ENCODE data around the gene GLI1.

GLI1 gene

DNA sequence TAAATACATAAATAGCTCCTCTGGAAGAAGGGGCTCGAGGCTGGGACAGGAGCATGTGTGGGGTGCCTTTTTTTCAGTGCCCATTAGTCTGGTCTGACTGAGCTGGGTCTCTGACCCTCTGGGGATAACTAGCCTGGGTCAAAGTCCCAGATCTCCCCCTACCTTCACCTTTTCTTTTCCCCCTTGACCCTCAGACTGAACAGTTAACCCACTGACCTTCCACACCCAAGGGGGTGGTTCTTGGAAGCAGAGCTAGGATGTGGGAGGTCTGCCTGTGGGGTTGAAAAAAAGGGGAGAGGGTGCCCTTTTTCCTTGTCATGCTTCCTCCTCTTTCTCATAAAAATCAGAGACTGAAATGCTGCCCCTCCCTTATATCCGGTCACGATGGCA, 925 bp upstream of the GLI1 start:
- TF ChIP-seq JUND (IDR thresholded peaks at IDR 0.05; ENCODE audit: low read depth) = no peak
- in situ Hi-C loops (cut with HindIII; ENCODE audit: low pct_unique_long_range_greater_than_20kb, low sequenced_read_pairs) = no loop called here
- no peak for DNase-seq (ENCODE audit: low read depth in 1 of 2, low spot score in 1 of 2)

DNA sequence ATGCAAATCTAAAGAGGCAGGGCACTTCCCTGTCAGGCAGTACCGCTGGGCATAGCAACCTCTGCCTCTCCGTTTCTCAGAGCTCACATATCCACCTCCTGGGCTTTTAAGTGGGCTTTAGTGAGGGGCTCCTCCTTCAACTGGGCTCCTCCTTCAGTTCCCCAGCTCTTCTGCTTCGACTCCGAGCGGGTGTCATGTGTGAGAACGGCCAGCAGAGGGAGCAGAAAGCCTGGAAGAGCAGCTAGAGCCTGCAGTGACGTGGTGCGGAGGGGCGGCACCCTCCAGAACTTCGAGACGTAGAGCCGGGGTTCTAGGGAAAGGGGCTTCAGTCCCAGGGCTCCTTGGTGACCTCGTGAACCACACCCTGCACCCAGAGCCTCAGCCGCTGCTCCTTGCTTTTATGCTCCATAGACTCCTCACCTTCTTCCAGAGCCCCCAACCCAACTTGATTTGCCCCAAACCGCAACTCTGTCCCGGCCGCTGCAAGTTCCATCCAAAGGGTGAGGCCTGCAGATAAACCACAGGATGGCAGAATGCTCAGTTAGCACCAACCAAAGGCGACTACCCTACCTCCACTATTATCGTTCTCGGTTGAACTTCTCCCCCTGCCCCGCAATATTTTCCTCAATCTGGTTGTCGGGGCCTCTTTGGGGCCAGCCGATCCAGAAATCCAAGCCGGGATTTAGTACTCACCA, 383 bp upstream of the GLI1 start:
- in situ Hi-C loops (cut with HindIII; ENCODE audit: low pct_unique_long_range_greater_than_20kb, low sequenced_read_pairs) = no loop called here
- TF ChIP-seq JUND (IDR thresholded peaks at IDR 0.05; ENCODE audit: low read depth) = no peak
- peak; percentile 89 to 96 for DNase-seq (ENCODE audit: low read depth in 1 of 2, low spot score in 1 of 2)

DNA sequence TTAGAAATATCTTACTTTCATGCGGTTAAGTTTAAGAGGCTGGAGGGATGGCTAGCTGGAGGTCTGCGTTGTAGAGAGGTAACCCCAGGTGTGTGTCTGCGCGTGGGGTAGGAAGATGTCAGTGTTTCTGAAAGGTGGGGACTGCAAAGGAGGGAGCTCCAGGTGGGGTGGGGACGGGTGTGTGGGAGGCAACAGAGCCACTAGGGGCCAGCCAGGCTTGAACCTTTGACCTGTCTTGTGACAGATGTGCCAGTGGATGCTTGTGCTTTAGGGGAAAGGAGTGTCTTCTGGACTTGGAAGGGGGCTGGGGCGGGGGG, 841 bp downstream of the GLI1 start:
- DNase-seq (ENCODE audit: low read depth in 1 of 2, low spot score in 1 of 2) = no peak
- TF ChIP-seq JUND (IDR thresholded peaks at IDR 0.05; ENCODE audit: low read depth) = no peak
- in situ Hi-C loops (cut with HindIII; ENCODE audit: low pct_unique_long_range_greater_than_20kb, low sequenced_read_pairs) = no loop called here

DNA sequence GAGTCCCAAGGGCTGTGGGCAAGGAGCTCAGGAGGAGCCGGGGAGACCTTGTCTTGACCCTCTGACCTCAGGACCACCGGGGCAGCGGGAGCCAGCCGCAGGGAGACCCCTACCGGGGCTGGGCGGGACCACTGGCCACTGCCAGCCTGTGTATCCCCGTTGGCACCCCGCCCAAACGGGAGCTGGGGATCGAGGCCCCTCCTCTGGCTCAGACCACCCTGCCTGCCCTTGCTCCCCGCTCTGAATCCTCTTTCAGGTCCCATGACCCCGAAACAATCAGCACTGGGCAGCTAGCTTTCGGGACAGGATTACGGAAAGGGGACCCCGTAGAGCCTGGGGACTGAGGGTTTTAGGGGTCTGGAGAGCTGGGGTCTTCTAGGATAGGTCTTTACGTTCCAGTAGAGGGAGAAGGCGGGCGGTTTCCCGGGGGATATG, 1.3 kb downstream of the GLI1 start:
- no peak for TF ChIP-seq JUND (IDR thresholded peaks at IDR 0.05; ENCODE audit: low read depth)
- DNase-seq (ENCODE audit: low read depth in 1 of 2, low spot score in 1 of 2) = no peak
- in situ Hi-C loops (cut with HindIII; ENCODE audit: low pct_unique_long_range_greater_than_20kb, low sequenced_read_pairs) = no loop called here

DNA sequence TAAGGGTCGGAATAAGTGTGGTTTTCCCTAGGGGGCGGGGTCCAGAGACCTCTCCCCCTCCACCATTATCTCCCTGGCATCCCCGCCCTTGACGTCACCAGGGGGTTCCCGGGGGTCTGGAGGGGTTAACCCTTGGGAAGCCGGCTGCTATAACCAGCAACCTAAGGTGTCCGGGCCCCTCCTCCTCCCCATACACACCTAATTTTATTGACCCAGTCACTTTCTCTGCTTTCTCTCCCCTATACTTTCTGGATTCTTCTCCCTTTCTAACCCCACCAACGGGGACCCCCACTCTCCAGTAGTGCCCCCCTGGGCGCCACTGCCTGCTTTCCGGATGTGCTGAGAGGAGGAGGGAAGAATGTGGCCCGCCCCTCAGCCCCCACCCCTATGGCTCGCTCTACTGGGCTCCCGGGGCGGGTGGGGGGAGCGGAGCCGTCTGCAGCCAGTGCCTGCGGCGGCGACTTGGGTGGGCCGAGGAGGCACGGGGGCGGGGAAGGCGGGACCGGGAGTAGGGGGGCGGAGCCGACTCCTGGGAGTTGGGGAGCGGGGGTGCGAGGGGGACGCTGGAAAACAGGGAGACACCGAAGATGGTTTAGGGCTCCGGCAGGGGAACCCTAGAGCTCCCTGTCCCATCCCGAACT, 1.8 kb downstream of the GLI1 start:
- in situ Hi-C loops (cut with HindIII; ENCODE audit: low pct_unique_long_range_greater_than_20kb, low sequenced_read_pairs) = no loop called here
- no peak for TF ChIP-seq JUND (IDR thresholded peaks at IDR 0.05; ENCODE audit: low read depth)
- DNase-seq (ENCODE audit: low read depth in 1 of 2, low spot score in 1 of 2) = peak in 1 of 2 experiments; percentile 41

DNA sequence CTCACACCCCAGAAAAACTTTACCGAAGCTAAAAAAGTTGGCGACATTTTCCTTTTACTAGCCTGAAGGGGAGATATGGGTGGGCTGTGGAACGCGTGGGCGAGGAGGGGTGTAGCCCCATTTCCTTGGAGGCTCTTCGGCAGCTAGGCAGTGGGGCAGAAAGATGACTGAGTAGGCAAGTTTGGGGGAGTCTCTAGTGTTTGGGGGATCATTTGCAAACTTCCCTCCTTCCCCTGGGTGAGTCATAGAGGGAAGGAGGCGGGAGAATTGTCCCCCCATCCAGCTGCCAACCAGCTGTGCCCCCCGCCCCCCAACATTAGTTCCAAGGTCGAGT, 2.3 kb downstream of the GLI1 start:
- in situ Hi-C loops (cut with HindIII; ENCODE audit: low pct_unique_long_range_greater_than_20kb, low sequenced_read_pairs) = no loop called here
- no peak for TF ChIP-seq JUND (IDR thresholded peaks at IDR 0.05; ENCODE audit: low read depth)
- no peak for DNase-seq (ENCODE audit: low read depth in 1 of 2, low spot score in 1 of 2)

DNA sequence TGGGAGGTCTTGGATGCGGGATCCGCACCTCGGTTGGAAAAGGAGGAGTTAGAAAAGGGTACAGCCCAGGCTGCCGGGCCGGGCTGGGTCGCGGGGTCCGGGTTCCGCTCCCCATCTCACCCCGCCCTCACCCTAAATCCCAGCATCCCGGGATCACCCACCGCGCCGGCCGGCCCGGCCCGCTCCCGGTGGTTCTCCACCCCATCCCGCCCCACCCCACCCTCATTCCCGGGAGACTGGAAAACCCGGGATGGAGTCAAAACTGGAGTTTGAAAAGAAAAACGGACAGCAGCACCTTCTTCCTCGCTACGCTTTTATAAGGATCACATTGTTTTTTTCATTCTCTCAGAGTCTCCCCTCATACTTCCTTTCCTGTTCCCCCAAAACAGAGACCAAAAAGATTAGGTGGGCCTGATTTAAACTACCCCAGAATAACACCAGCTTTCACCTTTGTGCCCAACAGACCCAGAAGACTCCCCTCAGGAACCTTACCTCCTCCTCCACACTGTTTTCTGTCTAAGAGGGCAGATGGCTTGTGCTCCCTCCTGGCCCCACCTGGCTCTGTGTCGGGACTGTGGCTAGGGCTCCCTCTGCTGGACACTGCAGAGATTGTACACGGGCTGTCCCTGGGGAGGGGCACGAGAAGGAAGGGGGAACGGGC, 2.8 kb downstream of the GLI1 start:
- no peak for TF ChIP-seq JUND (IDR thresholded peaks at IDR 0.05; ENCODE audit: low read depth)
- in situ Hi-C loops (cut with HindIII; ENCODE audit: low pct_unique_long_range_greater_than_20kb, low sequenced_read_pairs) = no loop called here
- peak; percentile 93 to 98 for DNase-seq (ENCODE audit: low read depth in 1 of 2, low spot score in 1 of 2)

DNA sequence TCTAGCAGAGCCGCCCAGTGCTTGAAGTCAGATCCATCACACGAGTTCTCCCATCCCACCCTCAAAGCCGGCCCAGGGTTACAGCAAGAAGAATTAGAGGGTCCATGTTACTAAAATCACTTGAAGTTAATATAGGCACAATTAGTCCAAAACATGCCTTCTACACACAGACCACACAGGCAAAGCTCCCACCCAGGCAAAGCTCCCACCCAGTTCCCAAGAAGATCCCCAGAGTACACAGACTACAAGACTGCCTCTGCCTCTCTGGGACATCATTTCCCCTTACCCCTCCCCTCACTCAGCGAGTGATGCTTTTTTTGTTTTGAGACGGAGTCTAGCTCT, 3.3 kb downstream of the GLI1 start:
- no peak for DNase-seq (ENCODE audit: low read depth in 1 of 2, low spot score in 1 of 2)
- TF ChIP-seq JUND (IDR thresholded peaks at IDR 0.05; ENCODE audit: low read depth) = no peak
- in situ Hi-C loops (cut with HindIII; ENCODE audit: low pct_unique_long_range_greater_than_20kb, low sequenced_read_pairs) = no loop called here

DNA sequence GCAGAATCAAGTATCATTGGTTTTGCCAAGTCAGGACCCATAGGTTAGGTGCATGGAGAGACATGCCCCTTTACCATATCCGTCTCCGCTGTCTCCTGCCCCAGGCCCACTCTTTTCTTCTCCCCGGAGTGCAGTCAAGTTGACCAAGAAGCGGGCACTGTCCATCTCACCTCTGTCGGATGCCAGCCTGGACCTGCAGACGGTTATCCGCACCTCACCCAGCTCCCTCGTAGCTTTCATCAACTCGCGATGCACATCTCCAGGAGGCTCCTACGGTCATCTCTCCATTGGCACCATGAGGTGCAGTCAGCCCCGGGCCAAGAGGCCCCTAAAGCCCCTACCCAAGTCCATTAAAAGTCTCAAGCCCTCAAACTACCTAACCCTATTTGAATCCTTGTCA, 5.0 kb downstream of the GLI1 start:
- in situ Hi-C loops (cut with HindIII; ENCODE audit: low pct_unique_long_range_greater_than_20kb, low sequenced_read_pairs) = no loop called here
- TF ChIP-seq JUND (IDR thresholded peaks at IDR 0.05; ENCODE audit: low read depth) = no peak
- no peak for DNase-seq (ENCODE audit: low read depth in 1 of 2, low spot score in 1 of 2)

DNA sequence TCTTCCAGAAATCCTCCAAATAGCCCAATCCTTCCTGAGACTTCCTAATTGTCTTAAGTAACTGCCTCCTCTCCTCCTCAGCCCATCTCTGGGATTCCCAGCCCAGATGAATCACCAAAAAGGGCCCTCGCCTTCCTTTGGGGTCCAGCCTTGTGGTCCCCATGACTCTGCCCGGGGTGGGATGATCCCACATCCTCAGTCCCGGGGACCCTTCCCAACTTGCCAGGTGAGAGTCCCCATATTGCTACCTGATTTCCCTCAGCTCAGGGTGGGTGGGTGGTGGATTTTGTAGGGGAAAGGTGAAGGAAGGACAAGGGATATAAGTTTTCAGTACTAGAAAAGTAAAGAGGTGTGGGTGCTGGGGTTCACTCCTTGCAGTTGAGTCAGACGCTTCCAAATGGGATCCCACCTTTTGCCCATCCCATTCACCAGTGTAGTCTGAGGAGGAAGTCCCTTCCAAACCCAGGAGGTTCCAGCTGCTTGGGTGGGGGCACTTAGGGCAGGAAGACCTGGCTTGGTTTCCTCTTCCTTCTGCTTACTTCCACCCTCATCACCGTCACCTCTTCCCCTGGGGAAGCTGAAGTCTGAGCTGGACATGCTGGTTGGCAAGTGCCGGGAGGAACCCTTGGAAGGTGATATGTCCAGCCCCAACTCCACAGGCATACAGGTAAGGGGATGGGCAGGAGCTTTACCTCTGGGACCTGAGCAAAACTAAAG, 5.6 kb downstream of the GLI1 start:
- TF ChIP-seq JUND (IDR thresholded peaks at IDR 0.05; ENCODE audit: low read depth) = no peak

DNA sequence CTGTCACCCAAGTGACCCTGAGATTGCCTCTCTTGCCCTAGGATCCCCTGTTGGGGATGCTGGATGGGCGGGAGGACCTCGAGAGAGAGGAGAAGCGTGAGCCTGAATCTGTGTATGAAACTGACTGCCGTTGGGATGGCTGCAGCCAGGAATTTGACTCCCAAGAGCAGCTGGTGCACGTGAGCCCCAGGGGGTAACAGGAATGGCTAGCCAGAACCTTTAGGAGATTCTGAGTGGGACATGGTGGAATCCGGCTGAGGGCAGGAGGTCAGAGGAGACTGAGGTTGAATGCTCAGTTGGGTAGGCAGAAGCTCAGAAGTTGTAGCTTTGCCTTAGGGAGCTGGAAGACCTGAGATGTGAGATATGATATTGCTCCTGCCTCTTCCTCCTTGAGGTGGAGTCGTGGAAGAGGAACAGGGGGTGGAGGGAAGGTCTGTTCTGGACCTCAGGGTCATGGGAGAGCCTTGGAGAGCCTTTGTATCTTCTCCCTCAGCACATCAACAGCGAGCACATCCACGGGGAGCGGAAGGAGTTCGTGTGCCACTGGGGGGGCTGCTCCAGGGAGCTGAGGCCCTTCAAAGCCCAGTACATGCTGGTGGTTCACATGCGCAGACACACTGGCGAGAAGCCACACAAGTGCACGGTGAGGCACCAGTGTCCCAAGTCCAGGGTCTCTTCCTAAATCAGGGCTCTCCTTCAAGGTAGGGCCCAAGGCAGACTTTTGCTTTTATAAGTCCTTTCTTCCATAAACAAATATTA, 6.3 kb downstream of the GLI1 start:
- no peak for DNase-seq (ENCODE audit: low read depth in 1 of 2, low spot score in 1 of 2)
- in situ Hi-C loops (cut with HindIII; ENCODE audit: low pct_unique_long_range_greater_than_20kb, low sequenced_read_pairs) = no loop called here
- no peak for TF ChIP-seq JUND (IDR thresholded peaks at IDR 0.05; ENCODE audit: low read depth)

More for the DNA sequence above, 5.6 kb downstream of the GLI1 start:
- no peak for DNase-seq (ENCODE audit: low read depth in 1 of 2, low spot score in 1 of 2)
- in situ Hi-C loops (cut with HindIII; ENCODE audit: low pct_unique_long_range_greater_than_20kb, low sequenced_read_pairs) = no loop called here

DNA sequence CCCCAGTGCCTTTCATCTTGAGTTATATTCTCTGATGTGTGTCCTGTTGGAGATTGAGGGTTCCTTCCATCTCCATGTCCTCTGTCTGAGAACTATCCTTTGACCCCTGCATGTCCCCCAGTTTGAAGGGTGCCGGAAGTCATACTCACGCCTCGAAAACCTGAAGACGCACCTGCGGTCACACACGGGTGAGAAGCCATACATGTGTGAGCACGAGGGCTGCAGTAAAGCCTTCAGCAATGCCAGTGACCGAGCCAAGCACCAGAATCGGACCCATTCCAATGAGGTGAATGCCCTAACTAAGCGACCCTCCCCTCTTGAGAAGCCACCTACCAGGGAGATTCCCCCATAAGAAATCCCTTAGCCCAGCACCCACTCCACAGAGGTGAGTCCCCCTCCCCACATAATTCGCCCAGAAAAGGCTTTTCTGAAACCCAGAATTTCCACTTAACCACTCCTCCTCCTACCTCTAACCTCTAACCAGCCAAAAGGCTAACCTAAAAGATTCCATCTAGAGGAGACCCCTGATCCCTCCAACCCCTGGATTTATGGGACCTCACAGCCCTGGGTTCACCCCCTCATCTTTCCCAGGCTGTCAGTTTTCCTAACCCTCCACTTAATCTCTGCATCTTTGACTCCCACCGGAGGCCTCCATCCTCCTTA, 7.8 kb downstream of the GLI1 start:
- in situ Hi-C loops (cut with HindIII; ENCODE audit: low pct_unique_long_range_greater_than_20kb, low sequenced_read_pairs) = no loop called here
- DNase-seq (ENCODE audit: low read depth in 1 of 2, low spot score in 1 of 2) = no peak
- no peak for TF ChIP-seq JUND (IDR thresholded peaks at IDR 0.05; ENCODE audit: low read depth)
